ENCODE data around the gene MED9.
"Not testable (repeated sequence)": the region's sequence is repeated elsewhere in the genome, so short reads cannot be mapped to it uniquely, and the experiment has no call there.

MED9 gene, protein sequence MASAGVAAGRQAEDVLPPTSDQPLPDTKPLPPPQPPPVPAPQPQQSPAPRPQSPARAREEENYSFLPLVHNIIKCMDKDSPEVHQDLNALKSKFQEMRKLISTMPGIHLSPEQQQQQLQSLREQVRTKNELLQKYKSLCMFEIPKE

DNA sequence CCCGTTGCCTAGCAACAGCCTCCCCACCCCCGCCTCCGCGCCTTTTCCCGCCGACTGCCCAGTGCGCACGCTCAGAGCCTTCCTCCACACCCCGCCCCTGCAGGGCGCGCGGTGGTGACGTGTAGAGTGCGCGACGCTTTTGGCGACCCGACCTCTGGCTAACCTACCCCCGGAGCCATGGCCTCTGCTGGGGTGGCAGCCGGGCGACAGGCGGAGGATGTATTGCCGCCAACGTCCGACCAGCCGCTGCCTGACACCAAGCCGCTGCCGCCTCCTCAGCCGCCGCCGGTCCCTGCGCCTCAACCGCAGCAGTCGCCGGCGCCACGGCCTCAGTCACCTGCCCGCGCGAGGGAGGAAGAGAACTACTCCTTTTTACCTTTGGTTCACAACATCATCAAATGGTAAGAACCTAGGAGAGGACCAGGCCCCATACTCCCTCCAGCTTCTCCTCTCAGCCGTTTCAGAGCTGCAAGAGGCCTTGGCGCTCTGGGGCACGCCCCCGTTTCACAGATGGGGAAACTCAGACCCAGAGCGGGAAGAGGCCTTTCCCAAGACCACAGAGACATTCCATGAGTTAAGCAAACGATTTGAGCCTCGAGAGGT, at the start of gene MED9:
MED9 (plus strand) TSS at position 136 of the 603 bp plus-strand sequence; CDS start at position 178, 42 bp downstream.
- DNase-seq: peak; percentile 94 to 95

GRCh38 chr17:17429222-17429621, 47.6 kb upstream of the MED9 start:
- DNase-seq: no peak

GRCh38 chr17:17430924-17431323, 45.9 kb upstream of the MED9 start:
- DNase-seq: not testable (repeated sequence)

GRCh38 chr17:17431605-17432004, 45.2 kb upstream of the MED9 start:
- no peak for DNase-seq

- no peak for DNase-seq
Measured at GRCh38 chr17:17433000-17433703, 43.6 kb upstream of the MED9 start.

- no peak for DNase-seq
Measured at GRCh38 chr17:17434477-17434876, 42.3 kb upstream of the MED9 start.

- DNase-seq: no peak
Measured at GRCh38 chr17:17435323-17435722, 41.5 kb upstream of the MED9 start.

- no peak for DNase-seq
Measured at GRCh38 chr17:17437461-17437860, 39.3 kb upstream of the MED9 start.

- DNase-seq: no peak
Measured at GRCh38 chr17:17437893-17438292, 38.9 kb upstream of the MED9 start.

DNA sequence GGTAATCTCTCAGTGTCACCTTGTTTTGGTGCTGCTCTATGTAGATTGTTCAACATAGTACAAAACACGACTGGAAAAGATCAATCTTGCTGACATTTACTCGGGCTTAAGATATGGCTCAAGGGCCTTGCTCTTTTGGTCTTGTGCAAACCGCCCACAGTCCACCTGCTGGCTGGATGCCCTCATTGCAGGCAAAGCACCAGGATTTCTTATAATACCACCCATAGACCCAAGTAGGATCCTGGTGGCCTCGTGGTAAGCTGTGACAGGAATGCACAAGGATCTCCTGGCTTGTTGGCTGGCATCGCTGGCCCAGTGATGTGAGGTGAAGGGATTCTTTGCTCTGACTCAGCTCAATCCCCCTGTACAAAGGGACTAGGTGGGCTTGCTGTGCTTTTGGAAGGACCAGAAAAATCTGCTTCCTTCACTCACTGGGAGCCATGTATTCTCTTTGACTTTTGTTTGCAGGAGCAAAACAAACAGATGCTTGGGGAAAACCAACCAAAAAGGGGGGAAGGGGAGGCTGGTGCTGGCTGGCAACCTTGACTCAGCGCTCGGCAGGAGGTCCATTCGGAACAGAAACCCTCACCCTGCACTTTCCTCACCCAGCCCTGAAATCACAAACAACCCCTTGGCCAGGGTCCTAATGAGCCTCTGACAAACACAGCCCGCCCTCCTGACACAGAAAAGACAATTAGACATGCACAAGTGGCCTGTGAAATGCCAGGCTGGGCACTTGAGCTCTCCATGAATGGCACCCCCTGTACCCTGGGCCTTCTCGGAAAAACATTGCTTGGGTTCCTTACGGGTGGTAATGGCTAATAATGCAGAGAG, 36.6 kb upstream of the MED9 start:
- peak; percentile 74 to 78 for DNase-seq

DNA sequence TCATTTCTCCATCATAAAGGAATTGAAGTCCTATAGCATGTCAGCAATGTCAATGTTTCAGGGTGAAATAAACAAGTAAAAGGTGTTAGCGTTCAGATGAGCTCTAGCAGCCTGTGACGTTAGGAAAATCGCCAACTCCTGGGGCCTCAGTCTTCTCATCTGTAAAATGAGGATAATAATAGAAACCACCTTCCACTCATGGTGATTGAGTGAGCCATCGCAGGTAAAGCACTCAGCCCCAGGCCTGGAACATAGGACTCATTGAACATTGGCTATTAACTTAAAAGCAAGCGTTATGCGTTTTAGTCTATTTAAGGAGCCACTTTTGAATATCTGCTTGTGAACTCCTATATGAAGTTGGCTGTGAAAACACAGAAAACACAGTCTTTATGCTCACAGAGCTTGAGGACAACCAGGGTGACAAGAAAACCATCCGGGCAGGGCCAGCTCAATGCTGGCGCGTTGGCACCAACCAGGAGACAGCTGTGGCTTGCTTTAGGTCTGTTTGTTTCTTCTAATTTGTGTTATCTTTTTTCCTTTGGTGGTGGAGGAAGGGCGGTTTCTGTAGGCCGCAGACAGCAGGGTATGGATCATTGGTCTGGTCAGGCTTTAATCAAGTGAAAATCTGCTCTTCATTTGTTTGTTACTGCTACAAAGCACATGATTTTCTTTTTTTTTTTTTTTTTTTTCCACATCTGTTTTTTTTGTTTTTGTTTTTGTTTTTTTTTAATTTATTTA, 35.7 kb upstream of the MED9 start:
- DNase-seq: no peak

- no peak for DNase-seq
Measured at GRCh38 chr17:17443173-17443572, 33.6 kb upstream of the MED9 start.

- no peak for DNase-seq
Measured at GRCh38 chr17:17445296-17445924, 31.4 kb upstream of the MED9 start.

- DNase-seq: no peak
Measured at GRCh38 chr17:17445925-17446665, 30.7 kb upstream of the MED9 start.

GRCh38 chr17:17446666-17447155, 30.1 kb upstream of the MED9 start:
- no peak for DNase-seq

GRCh38 chr17:17447264-17447663, 29.5 kb upstream of the MED9 start:
- no peak for DNase-seq

- no peak for DNase-seq
Measured at GRCh38 chr17:17448076-17448475, 28.7 kb upstream of the MED9 start.

GRCh38 chr17:17448723-17449122, 28.1 kb upstream of the MED9 start:
- DNase-seq: no peak

GRCh38 chr17:17453088-17453487, 23.7 kb upstream of the MED9 start:
- DNase-seq: no peak

DNA sequence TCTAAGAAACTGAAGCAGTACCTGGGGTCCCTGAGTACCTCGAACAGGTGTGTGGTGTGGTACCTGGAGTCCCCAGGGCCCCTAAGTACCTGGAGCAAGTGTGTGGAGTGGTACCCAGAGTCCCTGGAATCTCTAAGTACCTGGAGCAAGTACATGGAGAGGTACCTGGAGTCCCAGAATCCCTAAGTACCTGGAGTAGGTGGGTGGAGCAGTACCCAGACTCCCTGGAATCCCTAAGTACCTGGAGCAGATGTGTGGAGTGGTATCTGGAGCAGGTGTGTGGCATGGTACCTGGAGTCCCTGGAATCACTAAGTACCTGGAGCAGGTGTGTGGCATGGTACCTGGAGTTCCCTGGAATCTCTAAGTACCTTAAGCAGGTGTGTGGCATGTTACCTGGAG, 22.5 kb upstream of the MED9 start:
- no peak for DNase-seq

DNA sequence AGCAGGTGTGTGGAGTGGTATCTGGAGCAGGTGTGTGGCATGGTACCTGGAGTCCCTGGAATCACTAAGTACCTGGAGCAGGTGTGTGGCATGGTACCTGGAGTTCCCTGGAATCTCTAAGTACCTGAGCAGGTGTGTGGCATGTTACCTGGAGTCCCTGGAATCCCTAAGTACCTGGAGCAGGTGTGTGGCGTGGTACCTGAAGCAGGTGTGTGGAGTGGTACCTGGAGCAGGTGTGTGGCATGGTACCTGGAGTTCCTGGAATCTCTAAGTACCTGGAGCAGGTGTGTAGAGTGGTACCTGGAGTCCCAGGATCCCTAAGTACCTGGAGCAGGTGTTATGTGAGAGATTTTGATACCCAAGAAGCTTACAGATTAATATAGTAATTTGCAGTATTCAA, 22.1 kb upstream of the MED9 start:
- not testable (repeated sequence) for DNase-seq

Data from stimulated activated CD4-positive, alpha-beta T cell treated with anti-CD3 and anti-CD28 coated beads, Interleukin-2, amount 100 ng/mL, for 48 hours (primary cell).